ENCODE data around the gene MAPK8.

- TF ChIP-seq YY1 (IDR thresholded peaks at IDR 0.05; ENCODE audit: low read depth) (no peak), EP300 (IDR thresholded peaks at IDR 0.05; ENCODE audit: borderline replicate concordance) (no peak), TAF1 (IDR thresholded peaks at IDR 0.05; ENCODE audit: low read depth) (no peak), RAD21 (IDR thresholded peaks at IDR 0.05; ENCODE audit: low read depth) (no peak), FOXM1 (IDR thresholded peaks at IDR 0.05; ENCODE audit: borderline replicate concordance, low read depth) (no peak), REST (IDR thresholded peaks at IDR 0.05; ENCODE audit: low read depth) (no peak), CREB1 (IDR thresholded peaks at IDR 0.05; ENCODE audit: low read depth) (no peak)
- TF ChIP-seq, protein P1, sequence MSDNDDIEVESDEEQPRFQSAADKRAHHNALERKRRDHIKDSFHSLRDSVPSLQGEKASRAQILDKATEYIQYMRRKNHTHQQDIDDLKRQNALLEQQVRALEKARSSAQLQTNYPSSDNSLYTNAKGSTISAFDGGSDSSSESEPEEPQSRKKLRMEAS (IDR thresholded peaks at IDR 0.05) = no peak
These were observed 20.1 kb upstream of the MAPK8 start for GRCh38 chr10:48286356-48286755.

All from Ishikawa (cell line).